DMS114 treated with DMSO at 0.1 percent for 48 hours (cell line): ENCODE results near the gene VSTM1.
"Not testable (repeated sequence)": the region's sequence is repeated elsewhere in the genome, so short reads cannot be mapped to it uniquely, and the experiment has no call there.

ENCODE experiments used
- DNase-seq: peaks from one replicate; lab custom pipeline; 2025; ENCODE audit not compliant: unreplicated experiment; lab: John Stamatoyannopoulos, UW

The VSTM1 gene

DNA sequence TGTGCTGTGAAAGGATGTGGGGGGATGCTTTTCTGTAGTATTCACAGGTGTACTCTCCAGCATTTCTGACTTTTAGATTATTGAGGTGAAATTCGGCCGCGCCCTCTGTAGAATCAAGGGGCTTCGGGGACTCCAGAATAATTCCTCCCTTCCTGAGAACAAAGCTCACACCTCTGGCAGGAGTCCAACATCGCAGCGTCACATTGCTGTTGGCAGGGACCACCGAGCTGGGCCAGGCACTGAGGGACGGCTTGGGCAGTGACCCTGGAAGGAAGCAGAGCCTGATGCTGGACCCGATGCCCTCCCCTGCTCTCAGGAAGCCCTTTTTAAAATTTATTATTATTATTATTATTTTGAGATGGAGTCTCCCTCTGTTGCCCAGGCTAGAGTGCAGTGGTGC, 11.2 kb upstream of the VSTM1 start:
- DNase-seq, result no peak

DNA sequence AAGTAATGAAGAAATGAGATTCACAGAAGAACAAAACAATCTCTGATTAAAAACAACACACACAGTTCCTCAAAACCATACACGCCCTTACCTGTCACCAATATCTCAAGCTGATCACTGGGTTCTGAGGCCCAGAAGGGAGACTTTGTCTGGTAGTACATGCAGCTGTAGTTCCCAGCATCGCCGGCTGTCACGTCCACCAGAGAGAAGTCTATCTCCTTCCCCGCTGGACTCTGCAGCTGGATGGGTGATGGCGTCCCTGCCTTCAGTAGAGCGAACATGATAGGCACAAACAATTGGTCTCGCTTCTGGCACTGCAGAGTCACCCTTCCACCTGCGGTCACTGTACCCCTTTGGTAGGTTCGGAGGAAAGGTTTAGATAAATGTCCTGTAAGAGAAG, 10.1 kb upstream of the VSTM1 start:
- no peak for DNase-seq

DNA sequence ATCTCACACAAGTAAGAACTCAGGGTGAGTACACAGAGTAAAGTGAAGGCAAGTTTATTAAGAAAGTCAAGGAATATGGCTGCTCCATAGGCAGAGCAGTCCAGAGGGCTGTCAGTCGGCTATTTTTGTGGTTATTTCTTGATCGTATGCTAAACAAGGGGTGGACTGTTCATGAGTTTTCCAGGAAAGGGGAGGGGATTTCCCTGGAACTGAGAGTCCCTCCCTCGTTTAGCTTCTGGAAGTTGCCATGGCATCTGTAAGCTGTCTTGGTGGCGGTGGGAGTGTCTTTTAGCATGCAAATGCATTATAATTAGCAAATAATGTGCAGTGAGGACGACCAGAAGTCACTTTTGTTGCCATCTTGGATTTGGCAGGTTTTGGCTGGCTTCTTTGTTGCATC, 5.8 kb upstream of the VSTM1 start:
- DNase-seq, result no peak

DNA sequence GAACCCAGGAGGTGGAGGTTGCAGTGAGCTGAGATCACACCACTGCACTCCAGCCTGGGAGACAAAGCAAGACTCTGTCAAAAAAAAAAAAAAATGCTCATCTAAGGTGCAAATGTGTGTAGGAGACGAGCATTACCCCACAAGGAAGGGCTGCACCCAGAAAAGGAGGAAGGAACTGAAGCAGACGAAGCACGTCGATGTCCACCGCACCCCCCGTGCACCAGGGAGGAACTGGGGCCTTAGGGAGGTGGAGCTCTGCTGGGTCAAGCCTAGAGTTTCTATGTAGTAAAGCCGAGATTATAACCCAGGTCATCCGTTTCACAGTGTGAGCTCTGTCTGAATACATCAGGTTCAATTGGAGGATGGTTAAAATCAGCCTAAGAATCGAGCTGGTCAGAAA, 1.1 kb downstream of the VSTM1 start:
- no peak for DNase-seq

DNA sequence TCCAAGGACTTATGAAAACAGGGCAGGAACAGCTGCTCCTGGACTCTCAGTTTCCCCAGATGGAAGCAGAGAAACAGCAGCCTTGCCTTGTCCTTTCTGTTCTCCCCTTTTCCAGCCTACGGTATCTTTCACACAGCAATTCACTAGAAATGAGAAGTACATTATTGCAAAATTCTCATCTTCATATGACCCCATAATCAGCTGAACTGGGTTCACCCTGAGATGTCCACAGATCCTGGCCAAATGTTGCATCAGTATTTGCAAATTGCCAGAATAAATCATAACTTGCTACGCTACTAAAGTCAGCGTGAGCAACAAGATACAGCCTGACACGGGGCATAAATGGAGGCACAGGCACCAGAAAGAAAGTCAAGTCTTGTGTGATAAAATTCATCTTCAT, 16.1 kb downstream of the VSTM1 start:
- no peak for DNase-seq

DNA sequence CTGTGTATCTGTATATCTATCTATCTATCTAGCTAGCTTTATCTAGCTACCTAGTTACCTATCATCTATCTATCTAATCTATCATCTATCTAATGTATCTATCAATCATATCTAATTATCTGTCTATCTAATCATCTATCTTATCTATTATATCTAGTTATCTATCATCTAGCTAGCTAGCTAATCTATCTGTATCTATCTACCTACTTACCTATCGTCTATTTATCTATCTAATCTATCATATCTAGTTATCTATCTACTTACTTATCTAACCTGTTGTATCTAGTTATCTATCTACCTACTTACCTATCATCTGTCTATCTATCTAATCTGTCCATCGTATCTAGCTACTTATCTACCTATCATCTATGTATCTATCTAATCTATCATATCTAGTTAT, 17.9 kb downstream of the VSTM1 start:
- DNase-seq, result no peak

DNA sequence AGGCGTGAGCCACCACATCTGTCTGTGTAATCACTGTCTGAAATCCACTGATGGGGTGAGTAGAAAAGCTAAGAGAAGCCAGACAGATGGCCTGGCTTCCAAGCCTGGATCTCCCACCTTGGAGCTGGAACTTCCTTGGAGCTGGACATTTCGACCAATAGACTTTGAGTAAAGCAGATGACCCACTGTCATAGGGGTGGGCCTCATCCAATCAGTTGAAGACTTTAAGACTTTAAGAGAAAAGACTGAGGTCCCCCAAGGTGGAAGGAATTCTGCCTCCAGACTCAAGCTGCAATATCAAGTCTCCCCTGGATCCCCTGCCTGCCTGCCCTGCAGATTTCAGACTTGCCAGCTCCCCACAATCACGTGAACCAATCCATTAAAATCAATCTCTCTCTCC, 20.7 kb downstream of the VSTM1 start:
- DNase-seq, result no peak

DNA sequence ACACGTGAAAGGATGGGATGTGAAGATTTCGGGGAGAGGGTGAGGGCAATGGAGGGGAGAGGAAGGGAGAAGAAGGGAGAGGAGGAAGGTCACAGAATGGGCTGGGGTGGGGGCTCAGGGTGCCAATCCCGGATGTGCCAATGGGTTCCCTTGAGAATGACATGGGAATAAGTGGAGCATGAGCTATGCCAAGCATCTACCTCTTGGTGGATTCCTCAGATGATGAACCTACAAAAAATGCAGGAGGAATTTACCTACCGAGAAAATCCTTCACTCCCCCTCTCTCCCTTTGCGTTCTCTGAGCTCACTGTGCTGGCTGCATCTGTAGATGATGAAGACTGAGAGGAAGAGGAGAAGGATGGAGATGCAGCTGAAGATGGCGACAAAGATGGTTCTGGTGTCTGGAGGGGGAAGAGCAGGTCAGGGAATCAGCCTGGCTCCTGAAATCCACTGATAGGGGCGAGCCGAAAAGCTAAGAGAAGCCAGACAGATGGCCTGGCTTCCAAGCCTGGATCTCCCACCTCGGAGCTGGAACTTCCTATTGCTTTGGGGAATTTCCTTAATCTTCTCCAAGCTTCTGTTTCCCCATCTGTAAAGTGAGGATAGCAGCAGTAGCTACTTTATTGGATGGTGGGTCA, 21.6 kb downstream of the VSTM1 start:
- DNase-seq, result no peak

DNA sequence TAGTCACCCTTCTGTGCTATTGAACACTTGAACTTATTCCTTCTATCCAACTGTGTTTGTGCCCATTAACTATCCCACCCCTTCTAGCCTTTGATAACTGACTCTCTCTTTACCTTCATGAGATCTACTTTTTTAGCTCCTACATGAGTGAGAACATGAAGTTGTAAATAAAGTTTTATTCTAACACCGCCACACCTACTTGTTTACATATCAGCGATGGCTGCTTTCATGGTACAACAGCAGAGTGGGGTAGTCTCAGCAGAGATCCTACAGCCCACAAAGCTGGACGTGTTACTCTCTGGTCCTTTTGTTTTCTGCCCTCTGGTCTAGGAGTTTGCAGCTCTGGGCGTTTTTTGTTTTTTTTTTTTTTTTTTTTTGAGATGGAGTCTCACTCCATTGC, 23.7 kb downstream of the VSTM1 start:
- no peak for DNase-seq

DNA sequence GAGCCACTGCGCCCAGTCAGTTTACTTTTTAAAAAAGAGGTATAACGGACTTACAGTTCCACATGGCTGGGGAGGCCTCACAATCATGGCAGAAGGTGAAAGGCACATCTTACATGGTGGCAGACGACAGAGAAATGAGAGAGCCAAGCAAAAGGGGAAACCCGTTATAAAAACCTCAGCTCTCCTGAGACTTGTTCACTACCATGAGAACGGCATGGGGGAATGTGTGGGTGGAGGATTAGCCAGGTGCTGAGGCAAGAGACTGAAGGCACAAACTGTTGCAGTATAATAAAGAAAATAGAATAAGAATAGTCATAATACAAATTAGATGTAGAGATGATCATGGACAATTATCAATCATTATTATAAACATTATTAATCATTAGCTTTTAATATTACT, 27.2 kb downstream of the VSTM1 start:
- not testable (repeated sequence) for DNase-seq

DNA sequence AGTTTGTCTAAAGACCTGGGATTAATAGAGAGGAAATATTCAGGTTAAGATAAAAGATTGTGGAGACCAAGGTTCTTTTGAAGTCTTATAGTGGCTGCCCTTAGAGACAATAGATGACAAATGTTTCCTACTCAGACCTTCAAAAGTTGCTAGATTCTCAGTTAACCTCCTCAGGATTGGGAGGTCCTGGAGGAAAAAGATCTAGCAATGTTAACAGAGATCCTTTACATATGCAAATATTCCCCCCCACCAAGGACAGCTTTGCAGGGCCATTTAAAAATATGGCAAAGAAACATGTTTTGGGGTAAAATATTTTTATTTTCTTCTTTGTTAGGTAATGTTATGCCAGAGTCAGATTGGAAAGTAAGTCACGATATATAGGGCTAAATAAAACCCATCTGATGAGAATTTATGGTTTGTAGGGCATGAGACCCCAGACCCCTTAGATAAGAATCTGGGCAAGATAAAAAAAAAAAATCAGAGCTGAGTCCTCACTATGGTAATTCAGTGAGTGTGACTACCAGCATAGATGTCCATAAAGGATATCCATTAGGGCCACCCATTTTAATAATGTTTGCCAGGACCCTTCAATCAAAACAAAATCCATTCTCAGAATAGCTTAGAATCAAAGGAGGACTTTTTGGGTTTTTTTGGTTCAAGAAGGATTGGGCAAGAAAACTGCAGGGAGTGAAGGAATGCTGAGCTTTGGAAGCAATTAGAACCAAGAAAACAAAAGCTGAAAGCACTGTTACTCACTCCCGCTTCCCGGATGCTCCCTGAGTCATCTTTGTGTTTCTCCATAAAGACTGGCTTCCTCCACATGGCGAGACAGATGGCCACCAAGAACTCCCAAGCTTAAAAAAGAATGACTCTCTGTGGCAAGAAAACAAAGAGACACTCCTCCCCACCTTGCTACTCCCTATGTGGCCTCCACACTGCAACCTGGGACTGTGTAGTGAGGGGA, 28.2 kb downstream of the VSTM1 start:
- no peak for DNase-seq

DNA sequence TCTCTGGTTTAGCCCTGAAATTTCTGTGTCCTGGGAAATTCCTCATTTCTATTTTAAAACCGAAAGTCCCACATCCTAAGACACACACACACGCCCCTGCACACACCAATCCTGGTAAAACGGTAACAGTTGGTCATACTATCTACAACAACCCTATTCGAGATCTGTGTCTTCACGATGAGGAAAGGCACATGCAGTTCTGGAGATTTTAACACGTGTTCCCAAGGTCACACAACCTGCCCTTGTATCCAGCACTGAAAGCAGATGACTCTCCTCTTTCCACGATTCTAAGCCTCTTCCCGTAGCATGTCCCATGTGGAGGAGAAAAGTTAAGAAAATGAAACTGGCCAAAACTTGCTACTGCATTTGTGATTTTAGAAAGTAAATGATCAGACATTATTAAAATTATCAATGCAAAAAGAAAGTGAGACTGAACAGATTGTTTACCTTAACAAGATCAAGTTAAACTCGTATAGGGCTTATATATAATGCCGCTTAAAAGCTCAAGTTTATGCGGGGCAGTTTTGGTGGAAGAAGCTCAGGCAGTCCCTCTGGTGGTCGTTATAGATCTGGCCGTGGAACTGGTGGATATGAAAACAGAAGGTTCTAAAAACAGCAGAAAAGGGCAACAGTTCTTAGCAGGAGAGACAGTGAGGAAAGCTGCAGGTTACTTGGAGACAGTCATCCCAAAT, 32.7 kb downstream of the VSTM1 start:
- peak; percentile 71 for DNase-seq

DNA sequence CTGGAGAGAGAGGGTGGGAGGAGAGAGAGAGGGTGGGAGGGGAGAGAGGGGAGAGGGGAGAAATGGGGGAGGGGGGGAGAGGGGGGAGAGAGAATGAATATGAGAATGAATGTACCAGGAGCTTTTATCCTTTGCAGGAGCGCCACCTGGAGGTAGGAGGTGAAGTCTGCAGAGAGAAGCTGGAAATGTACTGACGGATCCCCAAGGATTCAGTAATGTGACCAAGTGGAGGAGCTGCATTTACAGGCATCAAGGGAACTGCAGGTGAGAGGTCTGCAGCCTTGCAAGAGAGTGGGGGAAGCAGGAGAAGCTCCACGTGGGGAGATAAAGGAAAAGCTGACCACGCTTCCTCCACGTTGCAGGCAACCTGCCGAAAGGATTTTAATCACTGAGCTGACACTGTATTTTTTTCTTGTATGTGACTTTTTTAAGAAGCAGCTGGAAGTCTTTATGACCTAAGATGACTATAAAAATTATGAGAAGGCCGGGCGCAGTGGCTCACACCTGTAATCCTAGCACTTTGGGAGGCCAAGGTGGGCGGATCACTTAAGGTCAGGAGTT, 33.7 kb downstream of the VSTM1 start:
- peak; percentile 74 for DNase-seq

DNA sequence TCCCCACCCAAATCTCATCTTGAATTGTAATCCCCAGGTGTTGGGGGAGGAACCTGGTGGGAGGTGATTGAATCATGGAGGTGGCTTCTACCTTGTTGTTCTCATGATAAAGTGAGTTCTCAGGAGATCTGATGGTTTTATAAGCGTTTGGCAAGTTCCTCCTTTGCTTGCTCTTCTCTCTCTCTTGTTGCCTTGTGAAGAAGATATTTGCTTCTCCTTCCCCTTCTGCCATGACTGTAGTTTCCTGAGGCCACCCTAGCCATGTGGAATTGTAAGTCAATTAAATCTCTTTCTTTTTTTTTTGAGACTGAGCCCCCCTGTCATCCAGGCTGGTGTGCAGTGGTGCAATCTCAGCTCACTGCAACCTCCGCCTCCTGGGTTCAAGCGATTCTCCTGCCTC, 34.4 kb downstream of the VSTM1 start:
- DNase-seq, result no peak

DNA sequence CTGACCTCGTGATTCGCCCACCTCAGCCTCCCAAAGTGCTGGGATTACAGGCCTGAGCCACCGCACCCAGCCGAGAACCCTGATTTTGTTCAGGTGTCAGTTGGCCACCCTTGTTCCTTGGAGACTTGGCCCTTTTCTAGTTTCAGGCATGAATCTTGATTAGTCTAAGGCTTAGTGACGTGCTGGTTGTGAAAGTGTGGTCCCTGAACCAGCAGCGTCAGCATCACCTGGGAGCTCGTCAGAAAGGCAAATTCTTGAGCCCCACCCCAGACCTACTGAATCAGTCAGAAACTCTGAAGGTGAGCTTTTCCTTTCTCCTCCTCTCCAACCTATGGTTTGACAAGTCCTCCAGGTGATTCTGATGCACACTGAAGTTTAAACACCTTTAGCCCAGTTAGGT, 37.0 kb downstream of the VSTM1 start:
- DNase-seq, result no peak

DNA sequence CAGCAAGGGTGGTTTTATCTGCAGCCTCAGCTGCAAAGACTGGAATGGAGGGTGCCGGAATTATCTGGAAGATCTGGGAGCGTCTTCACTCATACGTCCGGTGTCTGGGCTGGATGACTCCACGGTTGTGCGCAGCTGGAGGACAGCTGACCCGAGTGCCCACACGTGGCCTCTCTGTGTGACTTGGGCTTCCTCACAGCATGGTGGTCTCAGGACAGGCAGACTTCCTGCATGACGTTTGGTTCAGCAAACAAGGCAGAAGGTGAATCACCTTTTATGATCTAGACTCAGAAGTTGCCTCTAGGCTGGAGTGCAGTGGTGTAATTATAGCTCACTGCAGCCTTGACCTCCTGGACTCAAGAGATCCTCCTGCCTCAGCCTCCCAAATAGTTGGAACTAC, 39.0 kb downstream of the VSTM1 start:
- no peak for DNase-seq

DNA sequence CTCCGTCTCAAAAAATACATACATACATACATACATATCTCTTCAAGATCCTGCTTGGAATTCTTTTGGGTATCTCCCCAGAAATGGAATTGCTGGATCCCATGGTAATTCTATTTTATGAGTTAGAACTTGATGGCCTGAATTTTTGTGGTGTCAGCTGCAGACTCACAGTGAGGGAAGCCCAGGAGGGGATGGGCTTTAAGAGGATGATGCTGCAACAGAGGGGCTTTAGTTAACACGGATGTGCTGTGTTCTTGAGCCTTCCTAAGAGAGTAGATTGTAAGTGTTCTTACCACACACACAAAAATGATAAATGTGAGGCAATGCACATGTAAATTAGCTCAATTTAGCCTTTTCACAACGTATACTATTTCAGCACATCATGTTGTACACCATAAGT, 40.5 kb downstream of the VSTM1 start:
- DNase-seq, result no peak

DNA sequence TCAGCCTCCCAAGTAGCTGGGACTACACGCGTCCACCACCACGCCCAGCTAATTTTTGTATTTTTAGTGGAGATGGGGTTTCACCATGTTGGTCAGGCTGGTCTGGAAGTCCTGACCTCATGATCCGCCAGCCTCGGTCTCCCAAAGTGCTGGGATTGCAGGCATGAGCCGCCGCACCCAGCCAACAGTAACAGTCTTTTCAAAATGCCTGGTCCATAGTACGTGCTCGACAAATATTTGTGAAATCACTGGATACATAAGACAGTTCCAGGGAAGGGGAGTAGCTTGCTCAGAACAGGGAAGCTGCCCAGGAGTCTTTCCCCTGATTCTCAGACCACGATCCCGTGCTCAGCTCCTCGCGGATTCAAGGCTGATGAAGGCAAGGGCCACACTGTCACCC, 41.8 kb downstream of the VSTM1 start:
- DNase-seq, result no peak

DNA sequence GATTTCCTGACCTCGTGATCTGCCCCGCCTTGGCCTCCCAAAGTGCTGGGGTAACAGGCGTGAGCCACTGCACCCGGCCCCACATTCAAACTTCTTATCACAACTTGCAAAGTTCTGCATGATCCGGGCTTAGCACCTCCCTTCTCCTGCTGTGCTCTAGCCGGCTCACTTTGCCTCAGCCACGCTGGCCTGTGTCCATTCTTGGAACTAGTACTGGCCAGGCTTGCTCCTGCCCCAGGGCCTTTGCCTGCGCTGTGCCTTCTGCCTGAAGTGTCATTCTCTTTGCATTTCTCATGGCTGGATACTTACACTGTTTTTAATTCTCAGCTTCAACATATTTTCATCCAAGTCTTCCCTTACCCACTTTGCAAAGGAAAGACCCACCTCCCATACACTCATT, 42.3 kb downstream of the VSTM1 start:
- DNase-seq, result no peak

DNA sequence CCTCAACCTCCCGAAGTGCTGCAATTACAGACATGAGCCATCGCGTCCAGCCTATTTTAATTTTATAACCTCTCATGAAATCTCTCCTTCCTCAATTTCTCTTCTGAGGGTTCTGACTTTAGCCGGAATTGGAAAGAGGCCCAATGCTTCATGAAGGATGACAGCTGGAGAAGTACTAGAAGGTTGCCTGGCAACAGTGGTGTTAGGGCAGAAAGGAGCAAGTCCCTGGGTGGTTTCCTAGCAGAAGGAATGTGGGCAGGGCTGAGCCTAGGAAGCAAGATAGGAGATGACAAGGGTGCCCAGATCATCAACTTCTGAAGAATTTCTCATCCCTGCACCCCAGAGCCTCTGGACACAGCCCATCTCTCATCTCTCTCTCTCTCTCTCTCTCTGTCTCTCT, 46.4 kb downstream of the VSTM1 start:
- DNase-seq, result no peak

DNA sequence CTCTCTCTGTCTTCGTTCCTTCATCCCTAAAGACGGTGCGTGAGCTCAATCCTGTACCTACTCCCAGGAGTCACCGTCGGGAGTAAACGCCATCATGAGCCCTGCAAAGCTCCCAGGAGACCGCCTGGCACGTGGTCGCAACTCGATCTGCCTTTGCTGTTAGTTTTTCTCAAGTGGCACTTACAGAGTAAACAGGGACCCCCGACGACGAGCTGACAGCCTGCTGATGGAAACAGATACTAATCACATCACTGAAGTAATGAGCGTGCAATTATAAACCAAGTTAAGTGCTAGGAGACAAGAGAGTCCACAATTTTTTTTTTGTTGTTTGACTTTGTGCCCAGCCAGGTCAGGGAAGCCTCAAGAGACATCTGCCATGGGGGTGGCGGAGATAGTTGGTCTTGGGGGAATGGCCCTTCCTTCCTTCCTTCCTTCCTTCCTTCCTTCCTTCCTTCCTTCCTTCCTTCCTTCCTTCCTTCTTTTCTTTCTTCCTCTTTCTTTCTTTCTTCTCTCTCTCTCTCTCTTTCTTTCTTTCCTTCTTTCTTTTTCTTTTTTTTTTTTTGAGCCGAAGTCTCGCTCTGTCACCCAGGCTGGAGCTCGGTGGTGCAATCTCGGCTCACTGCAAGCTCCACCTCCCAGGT, 48.7 kb downstream of the VSTM1 start:
- no peak for DNase-seq
